Measurements from ENCODE around the gene GRIN2B. TPM values are rescaled to one million over a fixed set of nuclear protein-coding genes. Genes with fewer than 3 reads are reported as not detected.

Gene GRIN2B
- total and polyA plus RNA-seq, 9 of the 15 experiments (the other 6 are each of a cell fraction or from before 2014, with no cell fraction given) = not detected

DNA sequence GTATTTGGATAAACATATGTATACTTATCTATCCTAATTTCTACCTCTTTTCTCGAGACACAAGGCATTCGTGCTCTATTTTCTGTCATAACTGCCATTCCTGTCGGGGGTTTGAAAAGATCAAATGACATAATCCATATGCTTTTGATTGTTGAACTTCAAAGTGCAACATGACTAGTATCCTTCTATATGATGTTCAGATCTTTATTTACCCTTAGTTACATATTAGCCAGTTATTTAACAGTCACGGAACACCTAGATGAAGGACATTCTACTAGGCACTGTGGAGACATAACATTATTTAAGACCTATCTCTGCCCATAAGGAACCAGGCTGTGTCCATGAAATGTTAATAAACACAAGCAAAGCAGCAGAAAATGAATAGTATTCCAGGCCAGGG is 11.2 kb upstream of the GRIN2B start:
- DNase-seq (ENCODE audit: extremely low read depth in 1 of 4, low spot score in 3 of 4) = no peak
- TF ChIP-seq KLF6 (CRISPR knock-in tag; IDR thresholded peaks at IDR 0.05; ENCODE audit: borderline replicate concordance) (no peak), ZNF436 (CRISPR knock-in tag; IDR thresholded peaks at IDR 0.05) (no peak), ZNF785 (CRISPR knock-in tag; IDR thresholded peaks at IDR 0.05) (no peak)
- TF ChIP-seq, protein P1, sequence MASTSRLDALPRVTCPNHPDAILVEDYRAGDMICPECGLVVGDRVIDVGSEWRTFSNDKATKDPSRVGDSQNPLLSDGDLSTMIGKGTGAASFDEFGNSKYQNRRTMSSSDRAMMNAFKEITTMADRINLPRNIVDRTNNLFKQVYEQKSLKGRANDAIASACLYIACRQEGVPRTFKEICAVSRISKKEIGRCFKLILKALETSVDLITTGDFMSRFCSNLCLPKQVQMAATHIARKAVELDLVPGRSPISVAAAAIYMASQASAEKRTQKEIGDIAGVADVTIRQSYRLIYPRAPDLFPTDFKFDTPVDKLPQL (IDR thresholded peaks at IDR 0.05; ENCODE audit: extremely low read depth, insufficient read length) = no peak
- Histone ChIP-seq H3K4me1 (replicated peaks in 1 of 2; ENCODE audit: control insufficient read depth in 2 of 2, insufficient read depth in 2 of 2, low read length in 2 of 2) (no peaks in the 10 kb centered on the region), H3K9me3 (replicated peaks; ENCODE audit: control insufficient read depth, insufficient read depth, low read depth, low read length) (no peaks in the 10 kb centered on the region), H2AFZ (ENCODE audit: low read depth, low read length) (no peak overlapping the region), H3K27me3 (ENCODE audit: control insufficient read depth in 2 of 2, insufficient read depth in 2 of 2, low read length in 2 of 2) (no peaks in the 10 kb centered on the region), H3K9ac (ENCODE audit: insufficient read depth in 1 of 2, low read depth in 2 of 2, low read length in 2 of 2) (no peak overlapping the region), H3K79me2 (ENCODE audit: control insufficient read depth, insufficient read depth, low read length) (no peaks in the 10 kb centered on the region), H3K36me3 (ENCODE audit: control insufficient read depth, insufficient read depth, low read length) (no peaks in the 10 kb centered on the region), H3K4me2 (ENCODE audit: insufficient read depth, low read length) (no peak overlapping the region), H3K9me1 (ENCODE audit: control insufficient read depth, insufficient read depth, low read length) (no peaks in the 10 kb centered on the region), H3K27ac (ENCODE audit: extremely low read depth, low read depth, low read length) (no peak overlapping the region), H4K20me1 (replicated peaks; ENCODE audit: control insufficient read depth, insufficient read depth, low read length) (no peaks in the 10 kb centered on the region), H3K4me3 (no peak overlapping the region)
- BruUV-seq (replicated peaks) = no TSS peak
- no peak for FAIRE-seq
- ChIA-PET POLR2A (no interaction called here), CTCF (ENCODE audit: low intra/inter-chr PET ratio) (no interaction called here)
- in situ Hi-C loops (cut with MboI) (no loop called here), intact Hi-C loops (cut with micrococcal nuclease) (no loop called here)
- 0% methylated on average over 4 of the region's 4 CpGs for WGBS (ENCODE audit: insufficient coverage, low coverage, missing lambda C conversion rate)
- no peak for ATAC-seq

DNA sequence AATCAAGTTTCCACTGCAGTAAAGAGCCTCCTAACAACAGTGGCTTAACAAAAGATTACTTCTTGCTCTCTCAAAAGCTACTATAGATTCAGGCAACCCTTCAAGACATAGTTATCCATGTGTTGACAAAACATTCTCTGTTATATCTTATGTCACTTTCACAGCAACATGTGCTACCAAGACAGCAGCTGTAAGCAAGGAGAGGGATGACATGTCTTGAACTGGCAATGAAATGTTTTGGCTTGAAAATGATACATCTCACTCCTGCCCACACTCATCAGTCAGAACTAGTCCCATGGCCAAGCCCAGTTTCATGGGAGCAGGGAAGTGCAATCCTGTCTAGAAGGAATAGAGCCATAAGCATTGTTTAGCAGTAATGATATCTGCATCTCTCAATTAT is 10.7 kb upstream of the GRIN2B start:
- no peak overlapping the region for H3K9ac ChIP-seq (ENCODE audit: insufficient read depth in 1 of 2, low read depth in 2 of 2, low read length in 2 of 2)
- ChIA-PET CTCF (ENCODE audit: low intra/inter-chr PET ratio) (no interaction called here), POLR2A (no interaction called here)
- DNase-seq (ENCODE audit: extremely low read depth in 1 of 4, low spot score in 3 of 4) (no peak), ATAC-seq (no peak), FAIRE-seq (no peak)
- no peaks in the 10 kb centered on the region for H3K36me3 ChIP-seq (ENCODE audit: control insufficient read depth, insufficient read depth, low read length)
- no TSS peak for BruUV-seq (replicated peaks)
- intact Hi-C loops (cut with micrococcal nuclease) (no loop called here), in situ Hi-C loops (cut with MboI) (no loop called here)
- H3K9me1 ChIP-seq (ENCODE audit: control insufficient read depth, insufficient read depth, low read length) = no peaks in the 10 kb centered on the region
- H4K20me1 ChIP-seq (replicated peaks; ENCODE audit: control insufficient read depth, insufficient read depth, low read length) = no peaks in the 10 kb centered on the region
- no peaks in the 10 kb centered on the region for H3K79me2 ChIP-seq (ENCODE audit: control insufficient read depth, insufficient read depth, low read length)
- no peaks in the 10 kb centered on the region for H3K9me3 ChIP-seq (replicated peaks; ENCODE audit: control insufficient read depth, insufficient read depth, low read depth, low read length)
- no peaks in the 10 kb centered on the region for H3K27me3 ChIP-seq (ENCODE audit: control insufficient read depth in 2 of 2, insufficient read depth in 2 of 2, low read length in 2 of 2)
- H3K4me3 ChIP-seq = no peak overlapping the region
- no peaks in the 10 kb centered on the region for H3K4me1 ChIP-seq (replicated peaks in 1 of 2; ENCODE audit: control insufficient read depth in 2 of 2, insufficient read depth in 2 of 2, low read length in 2 of 2)
- H3K4me2 ChIP-seq (ENCODE audit: insufficient read depth, low read length) = no peak overlapping the region
- H2AFZ ChIP-seq (ENCODE audit: low read depth, low read length) = no peak overlapping the region
- no peak overlapping the region for H3K27ac ChIP-seq (ENCODE audit: extremely low read depth, low read depth, low read length)
- TF ChIP-seq TGIF2 (CRISPR knock-in tag; IDR thresholded peaks at IDR 0.05) = no peak
- no peak for TF ChIP-seq TEAD1 (CRISPR knock-in tag; IDR thresholded peaks at IDR 0.05)
- no peak for TF ChIP-seq ZNF274 (IDR thresholded peaks at IDR 0.05; ENCODE audit: borderline replicate concordance, low read depth, low read length)
- no peak for TF ChIP-seq PHB (CRISPR knock-in tag; IDR thresholded peaks at IDR 0.05)
- no peak for TF ChIP-seq CBFA2T3 (IDR thresholded peaks at IDR 0.05)
- no peak for TF ChIP-seq ZFX (CRISPR knock-in tag; IDR thresholded peaks at IDR 0.05)
- TF ChIP-seq, protein P2, sequence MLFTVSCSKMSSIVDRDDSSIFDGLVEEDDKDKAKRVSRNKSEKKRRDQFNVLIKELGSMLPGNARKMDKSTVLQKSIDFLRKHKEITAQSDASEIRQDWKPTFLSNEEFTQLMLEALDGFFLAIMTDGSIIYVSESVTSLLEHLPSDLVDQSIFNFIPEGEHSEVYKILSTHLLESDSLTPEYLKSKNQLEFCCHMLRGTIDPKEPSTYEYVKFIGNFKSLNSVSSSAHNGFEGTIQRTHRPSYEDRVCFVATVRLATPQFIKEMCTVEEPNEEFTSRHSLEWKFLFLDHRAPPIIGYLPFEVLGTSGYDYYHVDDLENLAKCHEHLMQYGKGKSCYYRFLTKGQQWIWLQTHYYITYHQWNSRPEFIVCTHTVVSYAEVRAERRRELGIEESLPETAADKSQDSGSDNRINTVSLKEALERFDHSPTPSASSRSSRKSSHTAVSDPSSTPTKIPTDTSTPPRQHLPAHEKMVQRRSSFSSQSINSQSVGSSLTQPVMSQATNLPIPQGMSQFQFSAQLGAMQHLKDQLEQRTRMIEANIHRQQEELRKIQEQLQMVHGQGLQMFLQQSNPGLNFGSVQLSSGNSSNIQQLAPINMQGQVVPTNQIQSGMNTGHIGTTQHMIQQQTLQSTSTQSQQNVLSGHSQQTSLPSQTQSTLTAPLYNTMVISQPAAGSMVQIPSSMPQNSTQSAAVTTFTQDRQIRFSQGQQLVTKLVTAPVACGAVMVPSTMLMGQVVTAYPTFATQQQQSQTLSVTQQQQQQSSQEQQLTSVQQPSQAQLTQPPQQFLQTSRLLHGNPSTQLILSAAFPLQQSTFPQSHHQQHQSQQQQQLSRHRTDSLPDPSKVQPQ (CRISPR knock-in tag; IDR thresholded peaks at IDR 0.05; ENCODE audit: borderline replicate concordance) = no peak
- TF ChIP-seq, protein P3, sequence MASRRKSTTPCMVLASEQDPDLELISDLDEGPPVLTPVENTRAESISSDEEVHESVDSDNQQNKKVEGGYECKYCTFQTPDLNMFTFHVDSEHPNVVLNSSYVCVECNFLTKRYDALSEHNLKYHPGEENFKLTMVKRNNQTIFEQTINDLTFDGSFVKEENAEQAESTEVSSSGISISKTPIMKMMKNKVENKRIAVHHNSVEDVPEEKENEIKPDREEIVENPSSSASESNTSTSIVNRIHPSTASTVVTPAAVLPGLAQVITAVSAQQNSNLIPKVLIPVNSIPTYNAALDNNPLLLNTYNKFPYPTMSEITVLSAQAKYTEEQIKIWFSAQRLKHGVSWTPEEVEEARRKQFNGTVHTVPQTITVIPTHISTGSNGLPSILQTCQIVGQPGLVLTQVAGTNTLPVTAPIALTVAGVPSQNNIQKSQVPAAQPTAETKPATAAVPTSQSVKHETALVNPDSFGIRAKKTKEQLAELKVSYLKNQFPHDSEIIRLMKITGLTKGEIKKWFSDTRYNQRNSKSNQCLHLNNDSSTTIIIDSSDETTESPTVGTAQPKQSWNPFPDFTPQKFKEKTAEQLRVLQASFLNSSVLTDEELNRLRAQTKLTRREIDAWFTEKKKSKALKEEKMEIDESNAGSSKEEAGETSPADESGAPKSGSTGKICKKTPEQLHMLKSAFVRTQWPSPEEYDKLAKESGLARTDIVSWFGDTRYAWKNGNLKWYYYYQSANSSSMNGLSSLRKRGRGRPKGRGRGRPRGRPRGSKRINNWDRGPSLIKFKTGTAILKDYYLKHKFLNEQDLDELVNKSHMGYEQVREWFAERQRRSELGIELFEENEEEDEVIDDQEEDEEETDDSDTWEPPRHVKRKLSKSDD (conservative IDR thresholded peaks at IDR 0.05; ENCODE audit: low read length) = no peak
